GM21447 (cell line): ENCODE measurements around the gene PKP2.

Experiments used
- ATAC-seq: cut with Tn5 transposase; IDR thresholded peaks from one replicate; pipeline ENCODE4 v1.9.1; 2021; ENCODE audit not compliant: unreplicated experiment

PKP2 gene

GRCh38 chr12:32819424-32819823 lies 77.2 kb downstream of the PKP2 start:
- ATAC-seq = no peak

GRCh38 chr12:32811686-32812392 lies 84.7 kb downstream of the PKP2 start:
- no peak for ATAC-seq

- ATAC-seq = no peak
These were observed 86.7 kb downstream of the PKP2 start for GRCh38 chr12:32809846-32810245.

GRCh38 chr12:32809196-32809595 lies 87.4 kb downstream of the PKP2 start:
- ATAC-seq = no peak

- ATAC-seq = no peak
These were observed 92.3 kb downstream of the PKP2 start for GRCh38 chr12:32804301-32804700.

- ATAC-seq = no peak
These were observed 95.2 kb downstream of the PKP2 start for GRCh38 chr12:32801269-32801980.

- ATAC-seq = no peak
These were observed 102.3 kb downstream of the PKP2 start for GRCh38 chr12:32794281-32794680.

- no peak for ATAC-seq
These were observed 106.7 kb downstream of the PKP2 start for GRCh38 chr12:32789916-32790315.

GRCh38 chr12:32789446-32789845 lies 107.1 kb downstream of the PKP2 start:
- no peak for ATAC-seq

GRCh38 chr12:32788405-32788804 lies 108.2 kb downstream of the PKP2 start:
- ATAC-seq = no peak

- ATAC-seq = no peak
These were observed 111.0 kb downstream of the PKP2 start for GRCh38 chr12:32785557-32785956.

- ATAC-seq = no peak
These were observed 113.5 kb downstream of the PKP2 start for GRCh38 chr12:32783029-32783428.

- ATAC-seq = no peak
These were observed 116.5 kb downstream of the PKP2 start for GRCh38 chr12:32780071-32780470.

- no peak for ATAC-seq
These were observed 118.8 kb downstream of the PKP2 start for GRCh38 chr12:32777691-32778175.

GRCh38 chr12:32777159-32777558 lies 119.4 kb downstream of the PKP2 start:
- ATAC-seq = no peak

GRCh38 chr12:32776258-32776657 lies 120.3 kb downstream of the PKP2 start:
- ATAC-seq = no peak

- ATAC-seq = no peak
These were observed 122.9 kb downstream of the PKP2 start for GRCh38 chr12:32773691-32774090.

- ATAC-seq = no peak
These were observed 126.4 kb downstream of the PKP2 start for GRCh38 chr12:32770141-32770540.

- ATAC-seq = no peak
These were observed 128.1 kb downstream of the PKP2 start for GRCh38 chr12:32768518-32768917.

- ATAC-seq = no peak
These were observed 130.7 kb downstream of the PKP2 start for GRCh38 chr12:32765906-32766305.

- ATAC-seq = no peak
These were observed 134.9 kb downstream of the PKP2 start for GRCh38 chr12:32761716-32762115.

GRCh38 chr12:32757157-32757556 lies 139.4 kb downstream of the PKP2 start:
- ATAC-seq = no peak
